Endothelial cell of umbilical vein (primary cell): Measurements from ENCODE around the gene FAM120C. TPM values are rescaled to one million over a fixed set of nuclear protein-coding genes. Genes with fewer than 3 reads are reported as not detected.

Source experiments
- BruUV-seq: library from RNA; stranded (reverse); fragments of 400-500 nt; replicated peaks from 2 replicates; lab custom pipeline; 2021; lab: Mats Ljungman, UMichigan
- CTCF ChIA-PET: fragments of 300-600, 350-600 bp; sonication (Branson Sonifier 250); formaldehyde crosslinking; loops from one replicate; lab custom pipeline; 2021; ENCODE audit warnings: antibody characterized with exemption, inconsistent platforms; lab: Charles Lee
- POLR2A ChIA-PET: fragments of 300-600, 350-600 bp; sonication (Branson Sonifier 250); formaldehyde crosslinking; loops from one replicate; lab custom pipeline; 2021; ENCODE audit warnings: antibody characterized with exemption, inconsistent platforms; lab: Charles Lee
- DNase-seq: peaks from one replicate; pipeline ENCODE4 v3.0.0-alpha.2; 2011; ENCODE audit warnings: low read depth, low spot score
- FAIRE-seq: peaks from 2 replicates; lab custom pipeline; 2011; peaks lifted over from hg19 to GRCh38; lab: Jason Lieb, UNC
- H2AFZ ChIP-seq: 2 replicates; pipeline ENCODE4 v1.6.0; 2012; ENCODE audit warnings: low read depth, low read length, control low read depth, inconsistent platforms
- H3K27ac ChIP-seq: 2 replicates; pipeline ENCODE4 v1.5.1; 2011; ENCODE audit warnings: low read depth, mild to moderate bottlenecking, control low read depth, low read length, moderate library complexity; ENCODE audit not compliant: insufficient read depth
- H3K27me3 ChIP-seq, 2 experiments: 2 replicates each; pipeline versions ENCODE4 v1.6.0 to v1.6.1; 2011; ENCODE audit warnings: low read length in 2 of 2, mixed read lengths in 1 of 2; ENCODE audit not compliant: control insufficient read depth in 2 of 2, insufficient read depth in 2 of 2
- H3K36me3 ChIP-seq, 2 experiments: 2 replicates in 1 of 2; 3 replicates in 1 of 2; pipeline ENCODE4 v1.5.1; 2011; ENCODE audit warnings: low read length in 2 of 2, mild to moderate bottlenecking in 1 of 2, moderate library complexity in 1 of 2; ENCODE audit not compliant: control insufficient read depth in 2 of 2, insufficient read depth in 2 of 2; ENCODE audit errors: extremely low read depth in 1 of 2
- H3K4me1 ChIP-seq: 3 replicates; pipeline ENCODE4 v1.5.1; 2011; ENCODE audit warnings: mild to moderate bottlenecking, low read length; ENCODE audit not compliant: control insufficient read depth, insufficient read depth; ENCODE audit errors: extremely low read depth
- H3K4me2 ChIP-seq: 2 replicates; pipeline ENCODE4 v1.6.1; 2011; ENCODE audit warnings: low read length, control low read depth, mixed read lengths; ENCODE audit not compliant: insufficient read depth
- H3K4me3 ChIP-seq, 3 experiments: fragments of 200-600 bp in 1 of 3; sonication (generic), shearing (Covaris generic) in 1 of 3; replicated peaks in 1 of 3; 2 replicates each; pipeline ENCODE4 v1.5.1; 2011 to 2016; ENCODE audit warnings: control low read depth in 3 of 3, low read length in 3 of 3, mild to moderate bottlenecking in 2 of 3, inconsistent platforms in 1 of 3, low read depth in 1 of 3, moderate library complexity in 1 of 3; ENCODE audit not compliant: insufficient read depth in 1 of 3
- H3K79me2 ChIP-seq: 2 replicates; pipeline ENCODE4 v1.6.0; 2012; ENCODE audit warnings: low read length, inconsistent platforms; ENCODE audit not compliant: control insufficient read depth, insufficient read depth
- H3K9ac ChIP-seq: replicated peaks from 2 replicates; pipeline ENCODE3; 2011; ENCODE audit warnings: low read length, control low read depth; ENCODE audit not compliant: insufficient read depth; ENCODE audit errors: extremely low read depth
- H3K9me1 ChIP-seq: replicated peaks from 3 replicates; pipeline ENCODE4 v1.6.0; 2011; ENCODE audit warnings: mild to moderate bottlenecking, low read length; ENCODE audit not compliant: control insufficient read depth, insufficient read depth; ENCODE audit errors: extremely low read depth
- H3K9me3 ChIP-seq: replicated peaks from 2 replicates; pipeline ENCODE4 v1.5.1; 2012; ENCODE audit warnings: low read length, inconsistent platforms; ENCODE audit not compliant: control insufficient read depth, insufficient read depth
- H4K20me1 ChIP-seq: replicated peaks from 2 replicates; pipeline ENCODE3; 2011; ENCODE audit warnings: mild to moderate bottlenecking, low read length; ENCODE audit not compliant: control insufficient read depth, insufficient read depth; ENCODE audit errors: extremely low read depth
- EZH2 ChIP-seq: IDR thresholded peaks from 2 replicates; pipeline ENCODE4 v1.6.1; 2012; ENCODE audit warnings: borderline replicate concordance, low read depth, mild to moderate bottlenecking, moderate library complexity, low read length, inconsistent platforms; ENCODE audit not compliant: severe bottlenecking
- FOS ChIP-seq: IDR thresholded peaks from 2 replicates; pipeline ENCODE4 v1.6.1; 2011; ENCODE audit warnings: mild to moderate bottlenecking, low read length, moderate library complexity, borderline replicate concordance; ENCODE audit not compliant: insufficient read depth
- GATA2 ChIP-seq: IDR thresholded peaks from 2 replicates; pipeline ENCODE4 v1.7.0; 2011; ENCODE audit warnings: low read depth, mild to moderate bottlenecking, moderate library complexity, mixed read lengths, low read length; ENCODE audit not compliant: insufficient read length, insufficient read depth
- JUN ChIP-seq: IDR thresholded peaks from 2 replicates; pipeline ENCODE4 v1.6.1; 2011; ENCODE audit warnings: borderline replicate concordance, low read depth; ENCODE audit not compliant: insufficient read length, insufficient read depth
- MYC ChIP-seq: IDR thresholded peaks from one replicate; pipeline ENCODE4 v1.6.1; 2011; ENCODE audit warnings: mild to moderate bottlenecking, low read depth, low read length
- POLR2A ChIP-seq: IDR thresholded peaks from 2 replicates; pipeline ENCODE4 v1.6.1; 2012; ENCODE audit warnings: low read depth, mild to moderate bottlenecking, control low read depth, low read length
- POLR2AphosphoS5 ChIP-seq: IDR thresholded peaks from 2 replicates; pipeline ENCODE4 v1.6.1; 2012; ENCODE audit warnings: low read depth, mild to moderate bottlenecking, control low read depth, low read length, moderate library complexity; ENCODE audit not compliant: insufficient read depth
- dilution Hi-C: fragments of 300-500 bp; cut with MboI; formaldehyde crosslinking; loops from one replicate; pipeline ENCODE4 v1.15.0; 2019; ENCODE audit warnings: low sequenced_read_pairs; ENCODE audit not compliant: extremely low pct_ligation_motif_present
- intact Hi-C: fragments of 100-400 bp; cut with micrococcal nuclease; formaldehyde crosslinking; loops from one replicate; pipeline ENCODE4 v1.10.0; 2022
- polyA plus RNA-seq, 4 experiments: library from polyadenylated mRNA; depleted of rRNA in 3 of 4; stranded (reverse) in 3 of 4; unstranded in 1 of 4; fragments of >200 nt; gene quantifications; 2 replicates each; pipeline versions ENCODE4 v1.2.1 to v1.2.3, GENCODE V29; 2011 to 2012; ENCODE audit warnings: missing spikeins in 1 of 4
- total RNA-seq: library from RNA; stranded (reverse); gene quantifications from 2 replicates; pipeline ENCODE4 v1.2.3, GENCODE V29; 2021
- TF ChIP-seq, protein P1 (sequence below), 2 donors: IDR thresholded peaks; 1 replicate in 1 of 2; 2 replicates in 1 of 2; pipeline ENCODE4 v1.5.1; 2011; ENCODE audit warnings: low read length in 2 of 2, mild to moderate bottlenecking in 2 of 2, moderate library complexity in 2 of 2, control low read depth in 1 of 2, inconsistent platforms in 1 of 2, low read depth in 1 of 2; ENCODE audit not compliant: insufficient read depth in 1 of 2; ENCODE audit errors: extremely low read depth in 1 of 2
- TF ChIP-seq, protein P2 (sequence below): IDR thresholded peaks from 2 replicates; pipeline ENCODE4 v1.6.1; 2011; ENCODE audit not compliant: insufficient read depth, insufficient read length

Gene FAM120C
- total and polyA plus RNA-seq, 2 donors (not counting 3 experiments of a cell fraction or from before 2014, with no cell fraction given): 4.2 to 11.4 TPM

DNA sequence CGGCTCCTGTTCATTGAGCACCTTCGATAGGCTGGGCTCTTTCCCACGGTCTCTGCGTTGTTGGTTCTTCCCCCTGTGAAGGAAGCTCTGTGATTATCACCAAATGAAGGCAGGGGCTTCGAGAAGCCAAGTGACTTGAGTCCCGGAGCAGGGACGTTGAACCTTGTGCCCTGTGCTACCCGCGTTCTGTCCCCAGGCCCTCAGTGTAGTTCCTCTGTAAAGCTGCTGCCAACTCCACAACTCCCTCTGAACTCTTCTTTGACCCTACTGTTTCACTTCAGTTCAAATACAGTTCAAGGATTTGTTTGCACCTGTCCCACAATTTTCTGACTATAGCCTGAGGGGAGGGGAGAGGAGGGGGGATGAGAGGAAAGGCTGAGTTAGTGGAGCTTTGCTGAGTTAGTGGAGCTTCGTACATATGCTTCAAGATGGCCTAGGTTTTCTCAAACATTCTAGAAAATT is 138.1 kb downstream of the FAM120C start:
- Histone ChIP-seq H3K9ac (peak overlapping the region; percentile 93), H3K27me3 (no peaks in the 10 kb centered on the region), H2AFZ (peak overlapping the region; percentile 85), H3K4me1 (peaks cover 13% of the 10 kb centered on the region), H3K9me1 (no peaks in the 10 kb centered on the region), H3K4me2 (peak overlapping the region; percentile 69), H3K27ac (peak overlapping the region; percentile 81), H4K20me1 (no peaks in the 10 kb centered on the region), H3K79me2 (peaks cover 3% of the 10 kb centered on the region), H3K4me3 (peak overlapping the region in 2 of 3 experiments; percentile 24 to 57), H3K9me3 (no peaks in the 10 kb centered on the region), H3K36me3 (no peaks in the 10 kb centered on the region)
- no peak for DNase-seq
- no peak for TF ChIP-seq JUN
- no peak for TF ChIP-seq POLR2A
- TF ChIP-seq GATA2: no peak
- TF ChIP-seq, protein P1, sequence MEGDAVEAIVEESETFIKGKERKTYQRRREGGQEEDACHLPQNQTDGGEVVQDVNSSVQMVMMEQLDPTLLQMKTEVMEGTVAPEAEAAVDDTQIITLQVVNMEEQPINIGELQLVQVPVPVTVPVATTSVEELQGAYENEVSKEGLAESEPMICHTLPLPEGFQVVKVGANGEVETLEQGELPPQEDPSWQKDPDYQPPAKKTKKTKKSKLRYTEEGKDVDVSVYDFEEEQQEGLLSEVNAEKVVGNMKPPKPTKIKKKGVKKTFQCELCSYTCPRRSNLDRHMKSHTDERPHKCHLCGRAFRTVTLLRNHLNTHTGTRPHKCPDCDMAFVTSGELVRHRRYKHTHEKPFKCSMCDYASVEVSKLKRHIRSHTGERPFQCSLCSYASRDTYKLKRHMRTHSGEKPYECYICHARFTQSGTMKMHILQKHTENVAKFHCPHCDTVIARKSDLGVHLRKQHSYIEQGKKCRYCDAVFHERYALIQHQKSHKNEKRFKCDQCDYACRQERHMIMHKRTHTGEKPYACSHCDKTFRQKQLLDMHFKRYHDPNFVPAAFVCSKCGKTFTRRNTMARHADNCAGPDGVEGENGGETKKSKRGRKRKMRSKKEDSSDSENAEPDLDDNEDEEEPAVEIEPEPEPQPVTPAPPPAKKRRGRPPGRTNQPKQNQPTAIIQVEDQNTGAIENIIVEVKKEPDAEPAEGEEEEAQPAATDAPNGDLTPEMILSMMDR (IDR thresholded peaks at IDR 0.05; ENCODE audit: extremely low read depth in 1 of 2, insufficient read depth in 1 of 2, low read depth in 1 of 2, low read length in 2 of 2): no peak
- TF ChIP-seq MYC: no peak
- TF ChIP-seq EZH2: no peak
- no peak for TF ChIP-seq POLR2AphosphoS5
- TF ChIP-seq, protein P2, sequence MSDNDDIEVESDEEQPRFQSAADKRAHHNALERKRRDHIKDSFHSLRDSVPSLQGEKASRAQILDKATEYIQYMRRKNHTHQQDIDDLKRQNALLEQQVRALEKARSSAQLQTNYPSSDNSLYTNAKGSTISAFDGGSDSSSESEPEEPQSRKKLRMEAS: no peak
- no peak for TF ChIP-seq FOS
- CTCF ChIA-PET: interaction anchor here (0.8 to 2.7 kb wide), 2 partner anchors 133 to 395 kb away, joined by 4 to 15 read pairs; partner anchors contain the start of gene TSR2
- dilution Hi-C loops (no loop called here), intact Hi-C loops (loop anchor here (1.0 to 10.0 kb wide), 7 partner anchors 138 to 1110 kb away; partner anchors contain the start of genes FAM120C, MAGED2, TSR2 and WNK3)
- TSS peak; percentile 91 for BruUV-seq
- FAIRE-seq: peak; percentile 78
- POLR2A ChIA-PET: interaction anchor here (0.6 to 1.4 kb wide), 2 partner anchors 14 to 138 kb away, joined by 3 to 10 read pairs; partner anchors contain the start of gene FAM120C
